ENCODE measurements around the gene TENT4A. TPM values are rescaled to one million over a fixed set of nuclear protein-coding genes. Genes with fewer than 3 reads are reported as not detected.

The TENT4A gene
- total and polyA plus RNA-seq, 8 donors: 3.5 to 37.4 (median 15.8) TPM

GRCh38 chr5:6703806-6704205 lies 9.4 kb upstream of the TENT4A start:
- WGBS, 5 donors: 57 to 87% (median 72%) methylated on average over 6 of the region's 6 CpGs
- no peak for DNase-seq
- no peaks in the 10 kb centered on the region for H3K9me3 ChIP-seq
- H3K36me3 ChIP-seq: no peaks in the 10 kb centered on the region
- no peak overlapping the region for H3K4me3 ChIP-seq
- intact Hi-C loops (cut with DNase I; ENCODE audit: low total_unique reads): no loop called here
- peaks cover 0 to 14% (median 0%) of the 10 kb centered on the region in 3 donors for H3K27me3 ChIP-seq
- H3K27ac ChIP-seq: peak overlapping the region in 4 of 5 donors; percentile 49 to 85 (median 62)
- TF ChIP-seq POLR2AphosphoS5 (IDR thresholded peaks at IDR 0.05) (no peak), EP300 (IDR thresholded peaks at IDR 0.05) (no peak), POLR2A (IDR thresholded peaks at IDR 0.05) (no peak), CTCF (IDR thresholded peaks at IDR 0.05) (no peak)
- peaks cover 0 to 26% (median 15%) of the 10 kb centered on the region in 4 donors for H3K4me1 ChIP-seq

GRCh38 chr5:6704361-6704851 lies 8.8 kb upstream of the TENT4A start:
- Histone ChIP-seq H3K27ac (peak overlapping the region in 4 of 5 donors; percentile 49 to 85 (median 62)), H3K4me3 (no peak overlapping the region), H3K4me1 (peaks cover 0 to 26% (median 15%) of the 10 kb centered on the region in 4 donors), H3K27me3 (peaks cover 0 to 14% (median 0%) of the 10 kb centered on the region in 3 donors), H3K36me3 (no peaks in the 10 kb centered on the region), H3K9me3 (no peaks in the 10 kb centered on the region)
- peak in 1 of 2 donors; percentile 75 for DNase-seq
- TF ChIP-seq CTCF (IDR thresholded peaks at IDR 0.05) (no peak), EP300 (IDR thresholded peaks at IDR 0.05) (no peak), POLR2AphosphoS5 (IDR thresholded peaks at IDR 0.05) (peak in 1 of 3 donors; percentile 15)
- WGBS, 5 donors: 52 to 69% (median 55%) methylated on average over 11 of the region's 11 CpGs
- intact Hi-C loops (cut with DNase I; ENCODE audit: low total_unique reads): no loop called here

GRCh38 chr5:6705088-6705487 lies 8.1 kb upstream of the TENT4A start:
- TF ChIP-seq CTCF (IDR thresholded peaks at IDR 0.05) (no peak), POLR2A (IDR thresholded peaks at IDR 0.05) (no peak)
- intact Hi-C loops (cut with DNase I; ENCODE audit: low total_unique reads): no loop called here
- no peaks in the 10 kb centered on the region for H3K36me3 ChIP-seq

GRCh38 chr5:6705959-6706358 lies 7.3 kb upstream of the TENT4A start:
- H3K4me1 ChIP-seq: peaks cover 0 to 26% (median 5%) of the 10 kb centered on the region in 4 donors
- H3K9me3 ChIP-seq: no peaks in the 10 kb centered on the region
- WGBS, 5 donors: 67 to 87% (median 76%) methylated on average over 5 of the region's 5 CpGs
- no peak for DNase-seq
- H3K4me3 ChIP-seq: no peak overlapping the region
- peak overlapping the region in 1 of 5 donors; percentile 85 for H3K27ac ChIP-seq
- intact Hi-C loops (cut with DNase I; ENCODE audit: low total_unique reads): no loop called here
- no peaks in the 10 kb centered on the region for H3K36me3 ChIP-seq
- no peak for TF ChIP-seq EP300 (IDR thresholded peaks at IDR 0.05)
- TF ChIP-seq POLR2A (IDR thresholded peaks at IDR 0.05): no peak
- peaks cover 0 to 6% (median 0%) of the 10 kb centered on the region in 3 donors for H3K27me3 ChIP-seq

More at GRCh38 chr5:6705088-6705487, 8.1 kb upstream of the TENT4A start:
- no peaks in the 10 kb centered on the region for H3K9me3 ChIP-seq
- peak overlapping the region in 4 of 5 donors; percentile 49 to 85 (median 62) for H3K27ac ChIP-seq
- peaks cover 0 to 14% (median 0%) of the 10 kb centered on the region in 3 donors for H3K27me3 ChIP-seq
- 72 to 89% (median 79%) methylated on average over 6 of the region's 6 CpGs for WGBS, 5 donors
- peaks cover 0 to 26% (median 11%) of the 10 kb centered on the region in 4 donors for H3K4me1 ChIP-seq
- DNase-seq: no peak
- no peak overlapping the region for H3K4me3 ChIP-seq

GRCh38 chr5:6707852-6708251 lies 5.4 kb upstream of the TENT4A start:
- TF ChIP-seq POLR2A (IDR thresholded peaks at IDR 0.05) (no peak), EP300 (IDR thresholded peaks at IDR 0.05) (no peak), POLR2AphosphoS5 (IDR thresholded peaks at IDR 0.05) (no peak), CTCF (IDR thresholded peaks at IDR 0.05) (no peak)
- no peaks in the 10 kb centered on the region for H3K9me3 ChIP-seq
- H3K27ac ChIP-seq: no peak overlapping the region
- intact Hi-C loops (cut with DNase I; ENCODE audit: low total_unique reads): no loop called here
- no peaks in the 10 kb centered on the region for H3K27me3 ChIP-seq
- H3K36me3 ChIP-seq: no peaks in the 10 kb centered on the region
- H3K4me3 ChIP-seq: no peak overlapping the region
- H3K4me1 ChIP-seq: peaks cover 5 to 34% (median 15%) of the 10 kb centered on the region in 4 donors
- no peak for DNase-seq
- 64 to 80% (median 72%) methylated on average over 6 of the region's 6 CpGs for WGBS, 5 donors

All from stomach (tissue), 9 donors.